Measurements from ENCODE around the gene KNDC1.

KNDC1 gene

GRCh38 chr10:133179128-133179520, 19.1 kb downstream of the KNDC1 start:
- DNase-seq: no peak

- no peak for DNase-seq
These were observed 19.6 kb downstream of the KNDC1 start for GRCh38 chr10:133179651-133180050.

GRCh38 chr10:133180192-133180964, 20.4 kb downstream of the KNDC1 start:
- no peak for DNase-seq

GRCh38 chr10:133180965-133181639, 21.1 kb downstream of the KNDC1 start:
- DNase-seq: no peak

GRCh38 chr10:133182190-133182589, 22.2 kb downstream of the KNDC1 start:
- DNase-seq: no peak

GRCh38 chr10:133182791-133183645, 23.0 kb downstream of the KNDC1 start:
- no peak for DNase-seq

GRCh38 chr10:133183646-133184378, 23.8 kb downstream of the KNDC1 start:
- DNase-seq: no peak

- no peak for DNase-seq
These were observed 24.7 kb downstream of the KNDC1 start for GRCh38 chr10:133184591-133185244.

GRCh38 chr10:133185421-133185820, 25.4 kb downstream of the KNDC1 start:
- DNase-seq: no peak

- DNase-seq: no peak
These were observed 25.9 kb downstream of the KNDC1 start for GRCh38 chr10:133185916-133186315.

GRCh38 chr10:133186416-133187090, 26.5 kb downstream of the KNDC1 start:
- DNase-seq: no peak

- no peak for DNase-seq
These were observed 27.3 kb downstream of the KNDC1 start for GRCh38 chr10:133187091-133187905.

GRCh38 chr10:133187906-133188681, 28.1 kb downstream of the KNDC1 start:
- DNase-seq: no peak

GRCh38 chr10:133189256-133189655, 29.2 kb downstream of the KNDC1 start:
- DNase-seq: no peak

- DNase-seq: no peak
These were observed 29.7 kb downstream of the KNDC1 start for GRCh38 chr10:133189726-133190125.

GRCh38 chr10:133190225-133190624, 30.2 kb downstream of the KNDC1 start:
- no peak for DNase-seq

GRCh38 chr10:133191651-133192050, 31.6 kb downstream of the KNDC1 start:
- DNase-seq: no peak

GRCh38 chr10:133194151-133194550, 34.1 kb downstream of the KNDC1 start:
- DNase-seq: no peak

- DNase-seq: no peak
These were observed 35.1 kb downstream of the KNDC1 start for GRCh38 chr10:133195096-133195495.

- no peak for DNase-seq
These were observed 35.6 kb downstream of the KNDC1 start for GRCh38 chr10:133195611-133196010.

Measured in T1000 (cell line).